K562 (cell line): ENCODE measurements around the gene PCDHA7. TPM values are rescaled to one million over a fixed set of nuclear protein-coding genes. Genes with fewer than 3 reads are reported as not detected.

Experiments used
- ATAC-seq: fragments of 200-7000 bp; cut with Tn5 transposase; 3 replicates; pipeline ENCODE4 v1.9.1; 2020; ENCODE audit warnings: moderate library complexity
- Bru-seq: library from RNA; stranded (reverse); fragments of 400-500 nt; gene quantifications from one replicate; lab custom pipeline; 2021; lab: Mats Ljungman, UMichigan
- BruChase-seq, 2 experiments: library from RNA; stranded (reverse); fragments of 400-500 nt; gene quantifications; one replicate each; lab custom pipeline; 2021; lab: Mats Ljungman, UMichigan
- BruUV-seq: library from RNA; stranded (reverse); fragments of 400-500 nt; replicated peaks from 2 replicates; lab custom pipeline; 2021; lab: Mats Ljungman, UMichigan
- CTCF ChIA-PET: fragments of 300-600 bp; formaldehyde crosslinking; extraction: SDS; loops from one replicate; lab custom pipeline; 2021; ENCODE audit warnings: low intra/inter-chr PET ratio; lab: Yijun Ruan, JAX
- POLR2A ChIA-PET: fragments of 300-600, 350-650 bp; sonication (Branson Sonifier 250); formaldehyde crosslinking; extraction: SDS; loops from one replicate; lab custom pipeline; 2021; ENCODE audit warnings: antibody characterized with exemption, inconsistent platforms; lab: Yijun Ruan, JAX
- DNase-seq, 4 experiments: peaks; one replicate each; pipeline versions ENCODE4 v3.0.0 to v3.0.0-alpha.2; 2011 to 2018; ENCODE audit warnings: low spot score in 3 of 4, mixed read lengths in 3 of 4; ENCODE audit errors: extremely low read depth in 1 of 4
- FAIRE-seq: peaks from 2 replicates; lab custom pipeline; 2011; peaks lifted over from hg19 to GRCh38; lab: Jason Lieb, UNC
- H2AFZ ChIP-seq: 2 replicates; pipeline ENCODE4 v1.6.0; 2011; ENCODE audit warnings: low read depth, low read length, control low read depth, inconsistent platforms
- H3K27ac ChIP-seq: fragments of 200-600 bp; 3 replicates; pipeline ENCODE4 v1.8.0; 2011; ENCODE audit warnings: low read depth, mild to moderate bottlenecking, control low read depth, inconsistent platforms, low read length, moderate library complexity, mixed read lengths; ENCODE audit errors: extremely low read depth
- H3K27me3 ChIP-seq, 2 experiments: fragments of 300-600 bp in 1 of 2; 2 replicates in 1 of 2; 3 replicates in 1 of 2; pipeline versions ENCODE4 v1.6.0 to v1.8.0; 2011; ENCODE audit warnings: inconsistent platforms in 2 of 2, low read length in 2 of 2, mild to moderate bottlenecking in 1 of 2, mixed read lengths in 1 of 2, moderate library complexity in 1 of 2; ENCODE audit not compliant: control insufficient read depth in 2 of 2, insufficient read depth in 2 of 2
- H3K36me3 ChIP-seq: fragments of 300-600 bp; 3 replicates; pipeline ENCODE4 v1.8.0; 2011; ENCODE audit warnings: mild to moderate bottlenecking, low read length, inconsistent platforms; ENCODE audit not compliant: control insufficient read depth, insufficient read depth
- H3K4me1 ChIP-seq, 2 experiments: fragments of 200-600 bp in 1 of 2; replicated peaks in 1 of 2; 2 replicates in 1 of 2; 3 replicates in 1 of 2; pipeline versions ENCODE4 v1.5.1 to v1.8.0; 2011; ENCODE audit warnings: inconsistent platforms in 2 of 2, low read length in 2 of 2, mild to moderate bottlenecking in 1 of 2, mixed read lengths in 1 of 2, moderate library complexity in 1 of 2; ENCODE audit not compliant: control insufficient read depth in 2 of 2, insufficient read depth in 2 of 2
- H3K4me2 ChIP-seq: 2 replicates; pipeline ENCODE4 v1.6.1; 2011; ENCODE audit warnings: low read length, control low read depth, inconsistent platforms, mixed read lengths; ENCODE audit not compliant: insufficient read depth
- H3K4me3 ChIP-seq: fragments of 200-600 bp; sonication (generic), shearing (Covaris generic); 2 replicates; pipeline ENCODE4 v1.5.1; 2016; ENCODE audit warnings: control low read depth, inconsistent platforms
- H3K79me2 ChIP-seq: fragments of 200-600 bp; 3 replicates; pipeline ENCODE4 v1.8.0; 2011; ENCODE audit warnings: low read length, inconsistent platforms; ENCODE audit not compliant: control insufficient read depth, insufficient read depth
- H3K9ac ChIP-seq, 2 experiments: 2 replicates each; pipeline versions ENCODE4 v1.6.0 to v1.6.1; 2011; ENCODE audit warnings: low read depth in 2 of 2, low read length in 2 of 2, control low read depth in 1 of 2, inconsistent platforms in 1 of 2, mild to moderate bottlenecking in 1 of 2, mixed read lengths in 1 of 2; ENCODE audit not compliant: insufficient read depth in 1 of 2
- H3K9me1 ChIP-seq: one replicate; pipeline ENCODE4 v1.6.0; 2011; ENCODE audit warnings: inconsistent platforms, mild to moderate bottlenecking, low read length, moderate library complexity; ENCODE audit not compliant: control insufficient read depth, insufficient read depth
- H3K9me3 ChIP-seq: replicated peaks from 2 replicates; pipeline ENCODE4 v1.5.1; 2011; ENCODE audit warnings: low read depth, low read length, inconsistent platforms; ENCODE audit not compliant: control insufficient read depth, insufficient read depth
- H4K20me1 ChIP-seq: replicated peaks from 2 replicates; pipeline ENCODE4 v1.6.1; 2011; ENCODE audit warnings: low read length, inconsistent platforms, mixed read lengths; ENCODE audit not compliant: control insufficient read depth, insufficient read depth
- CREB3 ChIP-seq: fragments of 450-650 bp; conservative IDR thresholded peaks from 2 replicates; pipeline ENCODE4 v1.6.1; 2016; ENCODE audit warnings: missing genetic modification characterization, low read depth, mild to moderate bottlenecking, missing compliant biosample characterization, moderate library complexity
- GTF3C2 ChIP-seq: IDR thresholded peaks from 3 replicates; pipeline ENCODE4 v1.6.1; 2011; ENCODE audit warnings: borderline replicate concordance, mild to moderate bottlenecking, moderate library complexity; ENCODE audit not compliant: insufficient read length; ENCODE audit errors: extremely low read depth
- MEF2A ChIP-seq: IDR thresholded peaks from 2 replicates; pipeline ENCODE4 v1.6.1; 2011; ENCODE audit warnings: low read depth, mild to moderate bottlenecking, low read length, moderate library complexity; ENCODE audit not compliant: control insufficient read depth
- PML ChIP-seq: IDR thresholded peaks from 2 replicates; pipeline ENCODE4 v1.6.1; 2012; ENCODE audit warnings: low read length, inconsistent platforms
- TAF9B ChIP-seq: fragments of 450-650 bp; IDR thresholded peaks from 2 replicates; pipeline ENCODE4 v1.6.1; 2018; ENCODE audit warnings: mild to moderate bottlenecking; ENCODE audit not compliant: partially characterized antibody
- WGBS: fragments of 100-300 bp; shearing (Covaris generic); methylation state at CpG from one replicate; pipeline ENCODE4 v1.1.6; 2016; ENCODE audit warnings: low coverage, mixed read lengths; ENCODE audit not compliant: insufficient coverage; ENCODE audit errors: missing lambda C conversion rate; 5-methylcytosine and 5-hydroxymethylcytosine counted together
- in situ Hi-C: fragments of 300-500 bp; cut with MboI; formaldehyde crosslinking; loops from 4 replicates; pipeline ENCODE4 v1.15.0; 2018; ENCODE audit warnings: inconsistent platforms, mixed read lengths
- intact Hi-C: fragments of 100-400 bp; cut with micrococcal nuclease; formaldehyde crosslinking; loops from 2 replicates; pipeline ENCODE4 v1.14.2; 2022
- long read RNA-seq, 3 experiments: library from polyadenylated mRNA in 2 of 3; library from RNA in 1 of 3; unstranded in 2 of 3; stranded (forward) in 1 of 3; transcript quantifications; one replicate each; pipeline ENCODE4 v2.0.0, GENCODE V29; 2019 to 2022
- polyA minus RNA-seq, 3 experiments: library from RNA; depleted of rRNA, polyadenylated mRNA; stranded (reverse); fragments of >200 nt; gene quantifications; 2 replicates each; pipeline ENCODE4 v1.2.3, GENCODE V29; 2011
- polyA plus RNA-seq, 8 experiments: library from polyadenylated mRNA; depleted of rRNA in 4 of 8; stranded (reverse) in 5 of 8; unstranded in 3 of 8; fragments of >200 nt; fragmentation: Nextera tagmentation in 2 of 8; fragmentation: Illumina TruSeq in 1 of 8; extraction: Ambion mirVana in 2 of 8; extraction: Trizol in 1 of 8; gene quantifications; 2 replicates each; pipeline versions ENCODE4 v1.2.1 to v1.2.3, GENCODE V29; 2011 to 2014; ENCODE audit warnings: inconsistent platforms in 1 of 8, missing spikeins in 1 of 8
- total RNA-seq, 7 experiments: library from RNA; depleted of rRNA in 6 of 7; stranded (reverse); fragments of >200 nt in 6 of 7; fragmentation: Illumina TruSeq in 2 of 7; extraction: Trizol in 2 of 7; gene quantifications; 2 replicates each; pipeline versions ENCODE4 v1.2.1 to v1.2.3, GENCODE V29; 2011 to 2021; ENCODE audit warnings: low replicate concordance in 1 of 7
- TF ChIP-seq, protein P1 (sequence below), 3 experiments: IDR thresholded peaks in 2 of 3; conservative IDR thresholded peaks in 1 of 3; 2 replicates each; pipeline ENCODE4 v1.5.1; 2011 to 2012; ENCODE audit warnings: low read length in 3 of 3, mild to moderate bottlenecking in 3 of 3, control low read depth in 2 of 3, improper control_type of control experiment in 1 of 3, inconsistent platforms in 1 of 3, low read depth in 1 of 3, mixed read lengths in 1 of 3, moderate library complexity in 1 of 3; ENCODE audit not compliant: insufficient read depth in 2 of 3
- TF ChIP-seq, protein P2 (sequence below): sonication (generic); formaldehyde crosslinking; IDR thresholded peaks from 2 replicates; pipeline ENCODE4 v1.9.0; 2022; ENCODE audit warnings: mild to moderate bottlenecking, missing genetic modification reagents

PCDHA7 gene, protein sequence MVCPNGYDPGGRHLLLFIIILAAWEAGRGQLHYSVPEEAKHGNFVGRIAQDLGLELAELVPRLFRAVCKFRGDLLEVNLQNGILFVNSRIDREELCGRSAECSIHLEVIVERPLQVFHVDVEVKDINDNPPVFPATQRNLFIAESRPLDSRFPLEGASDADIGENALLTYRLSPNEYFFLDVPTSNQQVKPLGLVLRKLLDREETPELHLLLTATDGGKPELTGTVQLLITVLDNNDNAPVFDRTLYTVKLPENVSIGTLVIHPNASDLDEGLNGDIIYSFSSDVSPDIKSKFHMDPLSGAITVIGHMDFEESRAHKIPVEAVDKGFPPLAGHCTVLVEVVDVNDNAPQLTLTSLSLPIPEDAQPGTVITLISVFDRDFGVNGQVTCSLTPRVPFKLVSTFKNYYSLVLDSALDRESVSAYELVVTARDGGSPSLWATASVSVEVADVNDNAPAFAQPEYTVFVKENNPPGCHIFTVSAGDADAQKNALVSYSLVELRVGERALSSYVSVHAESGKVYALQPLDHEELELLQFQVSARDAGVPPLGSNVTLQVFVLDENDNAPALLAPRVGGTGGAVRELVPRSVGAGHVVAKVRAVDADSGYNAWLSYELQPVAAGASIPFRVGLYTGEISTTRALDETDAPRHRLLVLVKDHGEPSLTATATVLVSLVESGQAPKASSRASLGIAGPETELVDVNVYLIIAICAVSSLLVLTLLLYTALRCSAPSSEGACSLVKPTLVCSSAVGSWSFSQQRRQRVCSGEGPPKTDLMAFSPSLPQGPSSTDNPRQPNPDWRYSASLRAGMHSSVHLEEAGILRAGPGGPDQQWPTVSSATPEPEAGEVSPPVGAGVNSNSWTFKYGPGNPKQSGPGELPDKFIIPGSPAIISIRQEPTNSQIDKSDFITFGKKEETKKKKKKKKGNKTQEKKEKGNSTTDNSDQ
- not detected in 2 replicates for total RNA-seq (2011; cell fraction: chromatin; rRNA removed; ENCODE audit: low replicate concordance)
- not detected in 2 replicates for total RNA-seq (2011; cell fraction: nucleolus; rRNA removed)
- total RNA-seq (2011; cell fraction: nucleoplasm; rRNA removed): not detected in 2 replicates
- not detected in 2 replicates for total RNA-seq (2014; rRNA removed)
- total RNA-seq (2014; rRNA removed; fragmentation: Illumina TruSeq; extraction: Trizol): not detected in 2 replicates
- total RNA-seq (2015; rRNA removed; fragmentation: Illumina TruSeq; extraction: Trizol): not detected in 2 replicates
- total RNA-seq (2021): not detected in 2 replicates
- polyA plus RNA-seq (2011; rRNA removed): not detected in 2 replicates
- polyA plus RNA-seq (2011; cell fraction: cytosol; rRNA removed): not detected in 2 replicates
- polyA plus RNA-seq (2011; cell fraction: nucleus; rRNA removed): not detected in 2 replicates
- polyA plus RNA-seq (2012): not detected in 2 replicates
- not detected in 2 replicates for polyA plus RNA-seq (2014; fragmentation: Illumina TruSeq; extraction: Trizol)
- polyA plus RNA-seq (2014; fragmentation: Nextera tagmentation; extraction: Ambion mirVana): not detected
- polyA plus RNA-seq (2014; rRNA removed): not detected in 2 replicates
- not detected in 2 replicates for polyA minus RNA-seq (2011; rRNA and poly(A)+ RNA removed)
- polyA minus RNA-seq (2011; cell fraction: cytosol; rRNA and poly(A)+ RNA removed): not detected in 2 replicates
- not detected in 2 replicates for polyA minus RNA-seq (2011; cell fraction: nucleus; rRNA and poly(A)+ RNA removed)
- Bru-seq, nascent RNA: not detected
- BruChase-seq, experiment 1, labeled RNA remaining after a 2-hour chase: not detected
- not detected for BruChase-seq, experiment 2, labeled RNA remaining after a 6-hour chase
- long read RNA-seq, experiment 1: 0 reads
- long read RNA-seq, experiment 2: 0 reads
- long read RNA-seq, experiment 3: 0 reads

GRCh38 chr5:140833993-140834392 lies at the start of gene PCDHA7:
TSS of gene PCDHA7 (plus strand) at chr5:140834269. CDS start at chr5:140834384, 115 bp downstream.
- H3K9me1 ChIP-seq: no peaks in the 10 kb centered on the region
- no peaks in the 10 kb centered on the region for H4K20me1 ChIP-seq
- H3K9ac ChIP-seq: no peak within 1 kb of the TSS
- TF ChIP-seq, protein P1, sequence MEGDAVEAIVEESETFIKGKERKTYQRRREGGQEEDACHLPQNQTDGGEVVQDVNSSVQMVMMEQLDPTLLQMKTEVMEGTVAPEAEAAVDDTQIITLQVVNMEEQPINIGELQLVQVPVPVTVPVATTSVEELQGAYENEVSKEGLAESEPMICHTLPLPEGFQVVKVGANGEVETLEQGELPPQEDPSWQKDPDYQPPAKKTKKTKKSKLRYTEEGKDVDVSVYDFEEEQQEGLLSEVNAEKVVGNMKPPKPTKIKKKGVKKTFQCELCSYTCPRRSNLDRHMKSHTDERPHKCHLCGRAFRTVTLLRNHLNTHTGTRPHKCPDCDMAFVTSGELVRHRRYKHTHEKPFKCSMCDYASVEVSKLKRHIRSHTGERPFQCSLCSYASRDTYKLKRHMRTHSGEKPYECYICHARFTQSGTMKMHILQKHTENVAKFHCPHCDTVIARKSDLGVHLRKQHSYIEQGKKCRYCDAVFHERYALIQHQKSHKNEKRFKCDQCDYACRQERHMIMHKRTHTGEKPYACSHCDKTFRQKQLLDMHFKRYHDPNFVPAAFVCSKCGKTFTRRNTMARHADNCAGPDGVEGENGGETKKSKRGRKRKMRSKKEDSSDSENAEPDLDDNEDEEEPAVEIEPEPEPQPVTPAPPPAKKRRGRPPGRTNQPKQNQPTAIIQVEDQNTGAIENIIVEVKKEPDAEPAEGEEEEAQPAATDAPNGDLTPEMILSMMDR (IDR thresholded peaks at IDR 0.05 in 2 of 3, conservative IDR thresholded peaks at IDR 0.05 in 1 of 3; ENCODE audit: insufficient read depth in 2 of 3, low read depth in 1 of 3, low read length in 3 of 3): no peak
- TF ChIP-seq MEF2A: no peak
- no peak for TF ChIP-seq GTF3C2
- TF ChIP-seq CREB3: no peak
- TF ChIP-seq PML: no peak
- no peak for TF ChIP-seq TAF9B
- TF ChIP-seq, protein P2, sequence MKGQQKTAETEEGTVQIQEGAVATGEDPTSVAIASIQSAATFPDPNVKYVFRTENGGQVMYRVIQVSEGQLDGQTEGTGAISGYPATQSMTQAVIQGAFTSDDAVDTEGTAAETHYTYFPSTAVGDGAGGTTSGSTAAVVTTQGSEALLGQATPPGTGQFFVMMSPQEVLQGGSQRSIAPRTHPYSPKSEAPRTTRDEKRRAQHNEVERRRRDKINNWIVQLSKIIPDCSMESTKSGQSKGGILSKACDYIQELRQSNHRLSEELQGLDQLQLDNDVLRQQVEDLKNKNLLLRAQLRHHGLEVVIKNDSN (CRISPR knock-in tag): no peak
- TF ChIP-seq, all 486 proteins: peak for 0
- peak in 1 of 4 experiments; percentile 6 for DNase-seq
- 2% methylated on average over 8 of the region's 8 CpGs for WGBS
- BruUV-seq: no TSS peak
- no peak for FAIRE-seq
- no peaks in the 10 kb centered on the region for H3K9me3 ChIP-seq
- no peak within 1 kb of the TSS for H2AFZ ChIP-seq
- peaks cover 0 to 8% of the 10 kb centered on the region in 2 experiments; a peak in 1 of 5 replicates for H3K4me1 ChIP-seq
- no peak within 1 kb of the TSS for H3K4me2 ChIP-seq
- intact Hi-C loops: no loop called here
- POLR2A ChIA-PET: no interaction called here
- H3K79me2 ChIP-seq: no peaks in the 10 kb centered on the region
- no peak within 1 kb of the TSS for H3K27ac ChIP-seq
- in situ Hi-C loops: no loop called here
- no peaks in the 10 kb centered on the region for H3K27me3 ChIP-seq
- no peak within 1 kb of the TSS for H3K4me3 ChIP-seq
- CTCF ChIA-PET: interaction anchor here (0.7 kb wide), 1 partner anchor 253 kb away, joined by 3 read pairs; no protein-coding TSS in a partner anchor
- no peaks in the 10 kb centered on the region for H3K36me3 ChIP-seq
- ATAC-seq: no peak
